Measurements from ENCODE around the gene FNIP1. TPM values are rescaled to one million over a fixed set of nuclear protein-coding genes. Genes with fewer than 3 reads are reported as not detected.

The FNIP1 gene
- total and polyA plus RNA-seq, 2 of the 13 experiments (the other 11 are each of a cell fraction or from before 2014, with no cell fraction given), result 10.9 to 29.3 TPM

DNA sequence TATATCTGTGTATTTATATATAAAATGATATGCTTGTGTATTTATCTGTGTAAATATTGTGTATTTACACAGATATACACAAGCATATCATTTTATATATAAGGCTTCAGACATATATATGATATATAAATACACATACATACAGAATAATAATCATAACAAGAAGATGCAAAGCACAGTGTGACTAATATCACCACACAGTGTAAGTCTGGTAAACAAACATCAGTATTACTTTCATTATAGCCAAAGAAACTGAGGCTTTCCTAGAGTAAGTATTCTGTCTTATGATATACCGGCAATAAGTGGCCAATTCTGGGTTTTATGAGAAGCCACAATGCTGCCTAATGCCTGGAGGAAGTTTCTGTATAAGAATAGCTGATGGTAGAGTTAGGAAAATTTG lies 131.9 kb downstream of the FNIP1 start (continued):
- TF ChIP-seq, protein P1, sequence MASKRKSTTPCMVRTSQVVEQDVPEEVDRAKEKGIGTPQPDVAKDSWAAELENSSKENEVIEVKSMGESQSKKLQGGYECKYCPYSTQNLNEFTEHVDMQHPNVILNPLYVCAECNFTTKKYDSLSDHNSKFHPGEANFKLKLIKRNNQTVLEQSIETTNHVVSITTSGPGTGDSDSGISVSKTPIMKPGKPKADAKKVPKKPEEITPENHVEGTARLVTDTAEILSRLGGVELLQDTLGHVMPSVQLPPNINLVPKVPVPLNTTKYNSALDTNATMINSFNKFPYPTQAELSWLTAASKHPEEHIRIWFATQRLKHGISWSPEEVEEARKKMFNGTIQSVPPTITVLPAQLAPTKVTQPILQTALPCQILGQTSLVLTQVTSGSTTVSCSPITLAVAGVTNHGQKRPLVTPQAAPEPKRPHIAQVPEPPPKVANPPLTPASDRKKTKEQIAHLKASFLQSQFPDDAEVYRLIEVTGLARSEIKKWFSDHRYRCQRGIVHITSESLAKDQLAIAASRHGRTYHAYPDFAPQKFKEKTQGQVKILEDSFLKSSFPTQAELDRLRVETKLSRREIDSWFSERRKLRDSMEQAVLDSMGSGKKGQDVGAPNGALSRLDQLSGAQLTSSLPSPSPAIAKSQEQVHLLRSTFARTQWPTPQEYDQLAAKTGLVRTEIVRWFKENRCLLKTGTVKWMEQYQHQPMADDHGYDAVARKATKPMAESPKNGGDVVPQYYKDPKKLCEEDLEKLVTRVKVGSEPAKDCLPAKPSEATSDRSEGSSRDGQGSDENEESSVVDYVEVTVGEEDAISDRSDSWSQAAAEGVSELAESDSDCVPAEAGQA (IDR thresholded peaks at IDR 0.05; ENCODE audit: low read depth), result no peak
- TF ChIP-seq, protein P1 (CRISPR knock-in tag; IDR thresholded peaks at IDR 0.05; ENCODE audit: borderline replicate concordance), result no peak
- TF ChIP-seq POLR2A (IDR thresholded peaks at IDR 0.05; ENCODE audit: insufficient read depth in 1 of 2, low read depth in 2 of 2, low read length in 2 of 2), result no peak

DNA sequence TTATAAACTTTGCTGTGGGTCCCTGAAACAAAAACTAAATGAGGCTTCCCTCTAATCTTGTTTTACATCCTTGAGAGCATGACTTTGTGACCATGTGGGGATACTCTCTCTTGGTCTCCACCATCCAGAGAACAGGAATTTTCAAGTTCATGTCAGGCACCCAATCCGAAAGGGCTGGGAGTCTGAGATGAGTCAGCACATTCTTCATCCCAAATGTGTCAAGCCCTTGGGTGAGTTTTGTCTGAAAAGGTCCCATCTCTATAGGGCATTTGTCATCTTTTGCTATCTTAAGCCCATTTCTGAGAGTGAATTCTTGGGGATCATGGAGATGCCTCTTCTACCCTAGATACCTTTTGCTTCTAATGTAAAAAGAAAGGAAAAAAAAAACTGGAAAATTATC lies 134.9 kb downstream of the FNIP1 start:
- no peaks in the 10 kb centered on the region for H4K20me1 ChIP-seq (ENCODE audit: insufficient read depth, low read length)
- TF ChIP-seq ARHGAP35 (CRISPR knock-in tag; IDR thresholded peaks at IDR 0.05; ENCODE audit: borderline replicate concordance) (no peak), RBM22 (optimal IDR thresholded peaks at IDR 0.05; ENCODE audit: low read length) (no peak), MAFF (IDR thresholded peaks at IDR 0.05; ENCODE audit: low read depth, low read length) (peak; percentile 48; the same call in 1 of the 2 replicates), MTF1 (CRISPR knock-in tag; IDR thresholded peaks at IDR 0.05) (no peak), NFE2L2 (IDR thresholded peaks at IDR 0.05; ENCODE audit: low read length) (peak; percentile 62), KAT7 (CRISPR knock-in tag; IDR thresholded peaks at IDR 0.05; ENCODE audit: borderline replicate concordance) (no peak), ZFP36 (IDR thresholded peaks at IDR 0.05; ENCODE audit: borderline replicate concordance, low read depth, low read length, partially characterized antibody) (no peak), ZNF782 (CRISPR knock-in tag; IDR thresholded peaks at IDR 0.05; ENCODE audit: borderline replicate concordance) (no peak), NR2F2 (IDR thresholded peaks at IDR 0.05; ENCODE audit: borderline replicate concordance, low read depth) (no peak), ZSCAN22 (CRISPR knock-in tag; IDR thresholded peaks at IDR 0.05) (no peak), BRD4 (CRISPR knock-in tag; IDR thresholded peaks at IDR 0.05) (no peak)
- TF ChIP-seq, protein P2, sequence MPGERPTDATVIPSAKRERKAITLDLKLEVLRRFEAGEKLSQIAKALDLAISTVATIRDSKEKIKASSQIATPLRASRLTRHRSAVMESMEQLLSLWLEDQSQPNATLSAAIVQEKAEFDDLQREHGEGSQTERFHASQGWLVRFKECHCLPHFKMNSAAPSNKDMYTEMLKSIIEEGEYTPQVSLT (CRISPR knock-in tag; IDR thresholded peaks at IDR 0.05; ENCODE audit: borderline replicate concordance, low read depth), result no peak
- TF ChIP-seq, protein P3, sequence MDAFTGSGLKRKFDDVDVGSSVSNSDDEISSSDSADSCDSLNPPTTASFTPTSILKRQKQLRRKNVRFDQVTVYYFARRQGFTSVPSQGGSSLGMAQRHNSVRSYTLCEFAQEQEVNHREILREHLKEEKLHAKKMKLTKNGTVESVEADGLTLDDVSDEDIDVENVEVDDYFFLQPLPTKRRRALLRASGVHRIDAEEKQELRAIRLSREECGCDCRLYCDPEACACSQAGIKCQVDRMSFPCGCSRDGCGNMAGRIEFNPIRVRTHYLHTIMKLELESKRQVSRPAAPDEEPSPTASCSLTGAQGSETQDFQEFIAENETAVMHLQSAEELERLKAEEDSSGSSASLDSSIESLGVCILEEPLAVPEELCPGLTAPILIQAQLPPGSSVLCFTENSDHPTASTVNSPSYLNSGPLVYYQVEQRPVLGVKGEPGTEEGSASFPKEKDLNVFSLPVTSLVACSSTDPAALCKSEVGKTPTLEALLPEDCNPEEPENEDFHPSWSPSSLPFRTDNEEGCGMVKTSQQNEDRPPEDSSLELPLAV (CRISPR knock-in tag; conservative IDR thresholded peaks at IDR 0.05; ENCODE audit: low read depth), result no peak
- TF ChIP-seq, protein P4, sequence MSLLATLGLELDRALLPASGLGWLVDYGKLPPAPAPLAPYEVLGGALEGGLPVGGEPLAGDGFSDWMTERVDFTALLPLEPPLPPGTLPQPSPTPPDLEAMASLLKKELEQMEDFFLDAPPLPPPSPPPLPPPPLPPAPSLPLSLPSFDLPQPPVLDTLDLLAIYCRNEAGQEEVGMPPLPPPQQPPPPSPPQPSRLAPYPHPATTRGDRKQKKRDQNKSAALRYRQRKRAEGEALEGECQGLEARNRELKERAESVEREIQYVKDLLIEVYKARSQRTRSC (CRISPR knock-in tag; IDR thresholded peaks at IDR 0.05; ENCODE audit: low read depth), result no peak

More for the DNA sequence above, 134.9 kb downstream of the FNIP1 start:
- no peak overlapping the region for H3K4me3 ChIP-seq (replicated peaks in 1 of 3; ENCODE audit: insufficient read depth in 1 of 3, low read depth in 2 of 3, low read length in 3 of 3)
- DNase-seq (ENCODE audit: low spot score) (no peak), FAIRE-seq (no peak), ATAC-seq (no peak)
- 100% methylated on average over 1 of the region's 1 CpG for WGBS (ENCODE audit: low lambda C conversion rate)
- no peak overlapping the region for H3K9ac ChIP-seq (ENCODE audit: insufficient read depth, low read depth, low read length)
- H3K79me2 ChIP-seq (ENCODE audit: insufficient read depth, low read length), result no peaks in the 10 kb centered on the region
- BruUV-seq (replicated peaks), result no TSS peak
- no peak overlapping the region for H3K4me2 ChIP-seq (ENCODE audit: low read depth, low read length)
- intact Hi-C loops (cut with micrococcal nuclease; ENCODE audit: unreplicated experiment), result no loop called here
- no peak overlapping the region for H2AFZ ChIP-seq (ENCODE audit: low read length)
- POLR2A ChIA-PET, result no interaction called here
- H3K4me1 ChIP-seq (ENCODE audit: insufficient read depth, low read length), result peaks cover 9% of the 10 kb centered on the region
- H3K27ac ChIP-seq (ENCODE audit: extremely low read length, insufficient read depth, low read length), result no peak overlapping the region
- peaks cover 17 to 54% of the 10 kb centered on the region in 2 experiments for H3K36me3 ChIP-seq (replicated peaks in 1 of 2; ENCODE audit: control insufficient read depth in 1 of 2, insufficient read depth in 2 of 2, low read length in 2 of 2)
- in situ Hi-C loops (cut with HindIII; ENCODE audit: extremely low pct_ligation_motif_present, low pct_unique_long_range_greater_than_20kb), result no loop called here
- H3K27me3 ChIP-seq (ENCODE audit: control insufficient read depth in 1 of 2, insufficient read depth in 2 of 2, low read length in 2 of 2), result no peaks in the 10 kb centered on the region
- H3K9me3 ChIP-seq (ENCODE audit: low read length), result no peaks in the 10 kb centered on the region
- CTCF ChIA-PET (ENCODE audit: low intra/inter-chr PET ratio, low total read pairs), result no interaction called here

Measured in HepG2 (cell line).